Uterus (tissue), 2 donors: ENCODE measurements around the gene SIN3B.

ENCODE experiments used
- POLR2A ChIP-seq, 2 donors: fragments of 450-650 bp; IDR thresholded peaks; one replicate each; pipeline ENCODE4 v1.6.1; 2016; ENCODE audit warnings: antibody characterized with exemption in 2 of 2, mild to moderate bottlenecking in 1 of 2, moderate library complexity in 1 of 2
- TF ChIP-seq, protein P1 (sequence below), 4 experiments: fragments of 200-600 bp in 2 of 4; fragments of 450-650 bp in 2 of 4; sonication (generic) in 2 of 4; IDR thresholded peaks; one replicate each; pipeline ENCODE4 v1.5.1; 2016 to 2019; ENCODE audit warnings: antibody characterized with exemption in 4 of 4, mild to moderate bottlenecking in 2 of 4, moderate library complexity in 1 of 4

DNA sequence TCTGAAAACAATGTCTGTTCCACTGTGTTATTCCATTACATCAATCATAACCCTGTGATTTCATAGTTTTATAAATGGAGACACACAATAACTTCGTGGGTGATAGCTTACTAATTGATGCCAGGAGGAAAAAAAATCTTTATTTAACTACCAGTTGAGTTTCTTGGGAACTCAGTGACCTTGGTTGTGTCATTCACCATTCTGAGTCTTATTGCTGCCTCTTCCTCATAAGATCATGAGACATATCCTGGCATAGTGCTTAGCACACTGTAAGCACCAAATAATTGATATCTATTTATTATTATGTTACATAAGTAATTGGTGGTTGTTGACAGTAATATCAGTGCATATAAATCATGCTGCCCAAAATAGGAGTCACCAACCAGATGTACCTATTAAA is 39.1 kb upstream of the SIN3B start:
- TF ChIP-seq, protein P1, sequence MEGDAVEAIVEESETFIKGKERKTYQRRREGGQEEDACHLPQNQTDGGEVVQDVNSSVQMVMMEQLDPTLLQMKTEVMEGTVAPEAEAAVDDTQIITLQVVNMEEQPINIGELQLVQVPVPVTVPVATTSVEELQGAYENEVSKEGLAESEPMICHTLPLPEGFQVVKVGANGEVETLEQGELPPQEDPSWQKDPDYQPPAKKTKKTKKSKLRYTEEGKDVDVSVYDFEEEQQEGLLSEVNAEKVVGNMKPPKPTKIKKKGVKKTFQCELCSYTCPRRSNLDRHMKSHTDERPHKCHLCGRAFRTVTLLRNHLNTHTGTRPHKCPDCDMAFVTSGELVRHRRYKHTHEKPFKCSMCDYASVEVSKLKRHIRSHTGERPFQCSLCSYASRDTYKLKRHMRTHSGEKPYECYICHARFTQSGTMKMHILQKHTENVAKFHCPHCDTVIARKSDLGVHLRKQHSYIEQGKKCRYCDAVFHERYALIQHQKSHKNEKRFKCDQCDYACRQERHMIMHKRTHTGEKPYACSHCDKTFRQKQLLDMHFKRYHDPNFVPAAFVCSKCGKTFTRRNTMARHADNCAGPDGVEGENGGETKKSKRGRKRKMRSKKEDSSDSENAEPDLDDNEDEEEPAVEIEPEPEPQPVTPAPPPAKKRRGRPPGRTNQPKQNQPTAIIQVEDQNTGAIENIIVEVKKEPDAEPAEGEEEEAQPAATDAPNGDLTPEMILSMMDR (IDR thresholded peaks at IDR 0.05): no peak
- no peak for TF ChIP-seq POLR2A (IDR thresholded peaks at IDR 0.05)
